Measurements from ENCODE around the gene ARHGAP6. TPM values are rescaled to one million over a fixed set of nuclear protein-coding genes. Genes with fewer than 3 reads are reported as not detected.

The ARHGAP6 gene
- total and polyA plus RNA-seq, 9 donors: 14.1 to 32.9 (median 20.3) TPM

- DNase-seq: no peak
- Histone ChIP-seq H3K27ac (peak overlapping the region in 1 of 2 donors; percentile 52), H3K27me3 (no peaks in the 10 kb centered on the region), H3K9me3 (no peaks in the 10 kb centered on the region), H3K4me1 (ENCODE audit: insufficient read depth) (no peaks in the 10 kb centered on the region), H3K36me3 (no peaks in the 10 kb centered on the region), H3K4me3 (peak overlapping the region; percentile 64)
- WGBS, 3 donors: 40 to 65% (median 50%) methylated on average over 9 of the region's 9 CpGs
- no peak for TF ChIP-seq POLR2A (IDR thresholded peaks at IDR 0.05)
- TF ChIP-seq EP300 (IDR thresholded peaks at IDR 0.05): no peak
- intact Hi-C loops (cut with DNase I): loop anchor here in 1 of 4 donors (5.0 kb wide), 1 partner anchor 490 kb away; the partner anchor contains the start of gene MID1
Measured at GRCh38 chrX:11111947-11112346, 553.8 kb downstream of the ARHGAP6 start.

DNA sequence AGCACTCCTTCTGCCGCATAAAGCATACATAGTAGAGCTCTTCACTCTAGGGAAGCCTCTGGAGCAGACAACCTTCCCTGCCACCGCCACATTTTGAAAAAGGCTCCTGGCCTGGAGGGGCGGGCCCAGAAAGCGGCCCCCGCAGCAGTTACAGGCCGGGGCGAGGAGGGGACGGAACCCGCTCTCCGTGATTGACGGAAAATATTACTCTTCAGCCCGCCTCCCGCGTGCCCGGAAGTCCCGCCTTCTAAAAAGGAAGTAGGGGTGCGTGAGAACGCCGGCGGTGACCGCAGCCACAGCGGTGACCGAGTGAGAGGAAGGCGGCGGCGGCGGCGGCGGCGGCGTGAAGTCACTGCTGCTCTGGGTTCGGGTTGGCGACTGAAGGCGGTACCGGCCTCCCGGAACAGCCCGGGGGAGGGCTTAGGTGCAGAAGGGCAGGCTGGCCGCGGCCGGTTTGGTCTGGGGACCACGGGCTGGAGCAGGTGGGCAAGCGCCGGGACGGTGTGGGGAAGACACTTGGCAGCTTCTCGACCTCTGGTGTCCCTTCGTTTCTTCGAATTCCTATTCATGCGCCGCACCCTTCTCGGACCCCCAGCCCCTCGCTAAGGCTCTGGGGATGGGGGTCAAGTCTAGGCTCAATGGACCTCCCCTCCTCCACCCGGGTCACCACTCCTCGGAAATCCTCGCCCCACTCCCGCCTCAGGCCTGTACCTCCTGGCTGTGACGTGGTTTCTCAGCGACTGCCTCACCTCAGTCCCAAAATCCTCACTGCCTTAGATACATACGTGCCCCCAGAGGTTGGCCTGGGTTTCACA, 554.5 kb downstream of the ARHGAP6 start, which contains the start of gene HCCS:
Gene HCCS, plus strand, starts transcription at position 296 of the 815 bp plus-strand sequence. CDS start 729 bp downstream, outside the sequence.
- Histone ChIP-seq H3K27me3 (no peaks in the 10 kb centered on the region), H3K4me1 (ENCODE audit: insufficient read depth) (no peaks in the 10 kb centered on the region), H3K36me3 (no peaks in the 10 kb centered on the region), H3K27ac (peak within 1 kb of the TSS; percentile 52 to 64), H3K9me3 (no peaks in the 10 kb centered on the region), H3K4me3 (peak within 1 kb of the TSS; percentile 64)
- 30 to 48% (median 43%) methylated on average over 58 of the region's 58 CpGs for WGBS, 3 donors
- intact Hi-C loops (cut with DNase I): loop anchor here in 1 of 4 donors (5.0 kb wide), 1 partner anchor 489 kb away; the partner anchor contains the start of gene MID1
- DNase-seq: peak; percentile 74 to 88 (median 83)
- TF ChIP-seq POLR2A (IDR thresholded peaks at IDR 0.05) (peak; percentile 66), CTCF (IDR thresholded peaks at IDR 0.05) (peak in 1 of 3 donors; percentile 10), EP300 (IDR thresholded peaks at IDR 0.05) (no peak)

DNA sequence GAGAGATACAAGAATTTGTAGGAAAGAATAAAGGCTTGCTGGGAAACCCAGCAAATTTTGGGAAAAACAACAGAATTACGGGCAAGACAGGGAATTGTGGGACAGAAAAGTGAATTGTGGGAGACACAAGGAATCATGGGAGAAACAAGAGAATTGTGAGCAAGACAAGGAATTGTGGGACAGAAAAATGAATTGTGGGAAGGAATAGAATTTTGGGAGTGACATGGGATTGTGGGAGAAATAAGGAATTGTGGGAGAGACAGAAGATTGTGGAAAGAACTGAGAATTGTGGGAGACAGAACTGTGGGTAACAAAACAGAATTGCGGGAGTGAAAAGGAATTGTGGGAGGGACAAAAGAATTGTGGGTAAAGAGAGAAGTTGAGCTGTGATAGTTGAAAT, 555.8 kb downstream of the ARHGAP6 start:
- intact Hi-C loops (cut with DNase I): loop anchor here in 1 of 4 donors (5.0 kb wide), 1 partner anchor 488 kb away; the partner anchor contains the start of gene MID1
- Histone ChIP-seq H3K27ac (no peak overlapping the region), H3K36me3 (no peaks in the 10 kb centered on the region), H3K9me3 (no peaks in the 10 kb centered on the region), H3K4me3 (no peak overlapping the region), H3K27me3 (no peaks in the 10 kb centered on the region), H3K4me1 (ENCODE audit: insufficient read depth) (no peaks in the 10 kb centered on the region)
- DNase-seq: no peak
- WGBS, 3 donors: 82 to 87% (median 84%) methylated on average over 2 of the region's 2 CpGs
- TF ChIP-seq EP300 (IDR thresholded peaks at IDR 0.05): no peak
- no peak for TF ChIP-seq CTCF (IDR thresholded peaks at IDR 0.05)
- no peak for TF ChIP-seq POLR2A (IDR thresholded peaks at IDR 0.05)

GRCh38 chrX:11108253-11108941, 557.3 kb downstream of the ARHGAP6 start:
- Histone ChIP-seq H3K36me3 (no peaks in the 10 kb centered on the region), H3K4me3 (no peak overlapping the region), H3K4me1 (ENCODE audit: insufficient read depth) (no peaks in the 10 kb centered on the region), H3K9me3 (no peaks in the 10 kb centered on the region), H3K27me3 (no peaks in the 10 kb centered on the region), H3K27ac (no peak overlapping the region)
- no peak for TF ChIP-seq POLR2A (IDR thresholded peaks at IDR 0.05)
- TF ChIP-seq CTCF (IDR thresholded peaks at IDR 0.05): no peak
- TF ChIP-seq EP300 (IDR thresholded peaks at IDR 0.05): no peak
- 83 to 86% (median 85%) methylated on average over 4 of the region's 4 CpGs for WGBS, 3 donors
- DNase-seq: no peak
- intact Hi-C loops (cut with DNase I): no loop called here

Data from ovary (tissue), 9 donors.